Spleen (tissue), 7 donors: ENCODE measurements around the gene SLC34A1.

Experiments
- CTCF ChIP-seq, 11 experiments: fragments of 200-600 bp in 7 of 11; fragments of 450-650 bp in 4 of 11; sonication (generic) in 4 of 11; IDR thresholded peaks in 8 of 11; conservative IDR thresholded peaks in 3 of 11; 1 replicate in 7 of 11; 2 replicates in 4 of 11; pipeline versions ENCODE4 v1.4.0 to v1.8.0; 2016 to 2021; ENCODE audit warnings: antibody characterized with exemption in 11 of 11, inconsistent platforms in 4 of 11, mild to moderate bottlenecking in 1 of 11
- POLR2A ChIP-seq, 3 donors: fragments of 450-650 bp; IDR thresholded peaks; one replicate each; pipeline ENCODE4 v1.5.1; 2017; ENCODE audit warnings: antibody characterized with exemption in 3 of 3, mild to moderate bottlenecking in 1 of 3
- POLR2AphosphoS5 ChIP-seq, 3 donors: sonication (generic); formaldehyde crosslinking; IDR thresholded peaks; one replicate each; pipeline ENCODE4 v1.5.1; 2017; ENCODE audit warnings: antibody characterized with exemption in 3 of 3
- donor health status: DM: no; HTN: no; CAD: no; lungs with moderate emphysema.
- donor health status: DM: no; HTN: no; CAD: no.
- donor health status: DM: no; HTN: no; CAD: no.

- TF ChIP-seq POLR2A (IDR thresholded peaks at IDR 0.05): no peak
- no peak for TF ChIP-seq POLR2AphosphoS5 (IDR thresholded peaks at IDR 0.05)
- TF ChIP-seq CTCF (IDR thresholded peaks at IDR 0.05 in 8 of 11, conservative IDR thresholded peaks at IDR 0.05 in 3 of 11): no peak
Measured at GRCh38 chr5:177365845-177366527, 18.2 kb upstream of the SLC34A1 start.
